HEK293 (cell line): Measurements from ENCODE around the gene THAP2.
A peak's percentile ranks its signal among the peaks of the same experiment; 100 is the strongest.

Source experiments
- CTCF ChIA-PET: fragments of 350-600 bp; formaldehyde crosslinking; extraction: SDS; loops from one replicate; lab custom pipeline; 2021; ENCODE audit warnings: antibody characterized with exemption; lab: Yijun Ruan, JAX
- POLR2A ChIA-PET: fragments of 300-600 bp; formaldehyde crosslinking; extraction: SDS; loops from one replicate; lab custom pipeline; 2020; ENCODE audit warnings: antibody characterized with exemption, inconsistent platforms; lab: Yijun Ruan, JAX
- H3K27ac ChIP-seq: fragments of 200-500 bp; sonication (Bioruptor generic); 2 replicates; pipeline ENCODE4 v1.5.1; 2014; ENCODE audit warnings: low read depth, low read length, control low read depth, inconsistent platforms; ENCODE audit errors: extremely low read depth
- H3K36me3 ChIP-seq, 2 experiments: fragments of 200-500 bp in 1 of 2; sonication (Bioruptor generic) in 1 of 2; 1 replicate in 1 of 2; 2 replicates in 1 of 2; pipeline ENCODE4 v1.5.1; 2014 to 2017; ENCODE audit warnings: inconsistent platforms in 2 of 2, low read length in 2 of 2; ENCODE audit not compliant: control insufficient read depth in 2 of 2, insufficient read depth in 1 of 2
- H3K4me1 ChIP-seq: fragments of 200-500 bp; sonication (Bioruptor generic); 2 replicates; pipeline ENCODE4 v1.5.1; 2014; ENCODE audit warnings: mild to moderate bottlenecking, low read length, inconsistent platforms; ENCODE audit not compliant: control insufficient read depth, insufficient read depth
- H3K4me3 ChIP-seq: 2 replicates; pipeline ENCODE4 v1.5.1; 2011; ENCODE audit warnings: low read depth, mild to moderate bottlenecking, control low read depth, low read length, moderate library complexity
- H3K9me3 ChIP-seq: fragments of 200-500 bp; sonication (Bioruptor generic); 2 replicates; pipeline ENCODE4 v1.5.1; 2014; ENCODE audit warnings: low read depth, low read length, inconsistent platforms; ENCODE audit not compliant: control insufficient read depth, insufficient read depth
- GLIS1 ChIP-seq: fragments of 450-650 bp; formaldehyde crosslinking; IDR thresholded peaks from 2 replicates; pipeline ENCODE4 v1.5.1; 2016; ENCODE audit warnings: missing biosample characterization, missing genetic modification characterization
- HOXC10 ChIP-seq: sonication (generic); formaldehyde crosslinking; IDR thresholded peaks from 2 replicates; pipeline ENCODE4 v1.8.1; 2023; ENCODE audit warnings: mild to moderate bottlenecking, missing genetic modification reagents
- KLF1 ChIP-seq: fragments of 450-650 bp; formaldehyde crosslinking; IDR thresholded peaks from 2 replicates; pipeline ENCODE4 v1.5.1; 2016; ENCODE audit warnings: missing biosample characterization, missing genetic modification characterization
- KLF10 ChIP-seq: fragments of 450-650 bp; IDR thresholded peaks from 2 replicates; pipeline ENCODE4 v1.5.1; 2018; ENCODE audit warnings: missing biosample characterization, mild to moderate bottlenecking, missing genetic modification characterization
- KLF17 ChIP-seq: fragments of 450-650 bp; formaldehyde crosslinking; IDR thresholded peaks from 2 replicates; pipeline ENCODE4 v1.5.1; 2016; ENCODE audit warnings: missing biosample characterization, missing genetic modification characterization
- OSR2 ChIP-seq: fragments of 450-650 bp; formaldehyde crosslinking; IDR thresholded peaks from 2 replicates; pipeline ENCODE4 v1.5.1; 2016; ENCODE audit warnings: missing biosample characterization, missing genetic modification characterization
- PRDM1 ChIP-seq: fragments of 450-650 bp; formaldehyde crosslinking; IDR thresholded peaks from 2 replicates; pipeline ENCODE4; 2016; ENCODE audit warnings: missing biosample characterization, missing genetic modification characterization
- SCRT1 ChIP-seq: fragments of 450-650 bp; formaldehyde crosslinking; IDR thresholded peaks from 2 replicates; pipeline ENCODE4 v1.5.1; 2016; ENCODE audit warnings: missing biosample characterization, missing genetic modification characterization, borderline replicate concordance
- YY1 ChIP-seq: fragments of 450-650 bp; formaldehyde crosslinking; IDR thresholded peaks from 2 replicates; pipeline ENCODE4 v1.5.1; 2018; ENCODE audit warnings: missing biosample characterization, missing genetic modification characterization
- ZBTB17 ChIP-seq: fragments of 450-650 bp; formaldehyde crosslinking; IDR thresholded peaks from 2 replicates; pipeline ENCODE4 v1.5.1; 2016; ENCODE audit warnings: missing biosample characterization, missing genetic modification characterization
- ZNF121 ChIP-seq: fragments of 450-650 bp; formaldehyde crosslinking; IDR thresholded peaks from 2 replicates; pipeline ENCODE4 v1.5.1; 2016; ENCODE audit warnings: missing biosample characterization, missing genetic modification characterization
- ZNF146 ChIP-seq: fragments of 450-650 bp; formaldehyde crosslinking; IDR thresholded peaks from 2 replicates; pipeline ENCODE4 v1.5.1; 2016; ENCODE audit warnings: missing biosample characterization, missing genetic modification characterization
- ZNF16 ChIP-seq: fragments of 450-650 bp; formaldehyde crosslinking; IDR thresholded peaks from 2 replicates; pipeline ENCODE4 v1.5.1; 2016; ENCODE audit warnings: low read depth, missing biosample characterization, missing genetic modification characterization
- ZNF2 ChIP-seq: fragments of 450-650 bp; formaldehyde crosslinking; IDR thresholded peaks from 2 replicates; pipeline ENCODE4 v1.5.1; 2016; ENCODE audit warnings: missing biosample characterization, missing genetic modification characterization
- ZNF211 ChIP-seq: fragments of 450-650 bp; formaldehyde crosslinking; IDR thresholded peaks from 2 replicates; pipeline ENCODE4 v1.5.1; 2016; ENCODE audit warnings: low read depth, missing biosample characterization, missing genetic modification characterization
- ZNF23 ChIP-seq: fragments of 450-650 bp; formaldehyde crosslinking; IDR thresholded peaks from 2 replicates; pipeline ENCODE4 v1.5.1; 2016; ENCODE audit warnings: missing biosample characterization, missing genetic modification characterization, borderline replicate concordance
- ZNF530 ChIP-seq: fragments of 450-650 bp; formaldehyde crosslinking; IDR thresholded peaks from 2 replicates; pipeline ENCODE4 v1.5.1; 2016; ENCODE audit warnings: low read depth, missing biosample characterization, missing genetic modification characterization
- ZNF571 ChIP-seq: fragments of 450-650 bp; formaldehyde crosslinking; IDR thresholded peaks from 2 replicates; pipeline ENCODE4 v1.5.0; 2017; ENCODE audit warnings: missing biosample characterization, missing genetic modification characterization
- ZNF624 ChIP-seq: fragments of 450-650 bp; formaldehyde crosslinking; IDR thresholded peaks from 2 replicates; pipeline ENCODE4 v1.5.1; 2017; ENCODE audit warnings: missing biosample characterization, missing genetic modification characterization
- ZNF629 ChIP-seq: fragments of 450-650 bp; formaldehyde crosslinking; IDR thresholded peaks from 2 replicates; pipeline ENCODE4 v1.5.1; 2017; ENCODE audit warnings: missing biosample characterization, missing genetic modification characterization
- ZNF692 ChIP-seq: fragments of 450-650 bp; formaldehyde crosslinking; IDR thresholded peaks from 2 replicates; pipeline ENCODE4 v1.5.1; 2016; ENCODE audit warnings: missing biosample characterization, missing genetic modification characterization
- ZNF701 ChIP-seq: fragments of 450-650 bp; formaldehyde crosslinking; IDR thresholded peaks from 2 replicates; pipeline ENCODE4 v1.5.1; 2016; ENCODE audit warnings: missing biosample characterization, missing genetic modification characterization
- ZNF707 ChIP-seq: fragments of 450-650 bp; formaldehyde crosslinking; IDR thresholded peaks from 2 replicates; pipeline ENCODE4 v1.5.1; 2016; ENCODE audit warnings: missing biosample characterization, missing genetic modification characterization
- ZSCAN4 ChIP-seq: fragments of 450-650 bp; formaldehyde crosslinking; IDR thresholded peaks from 2 replicates; pipeline ENCODE4 v1.5.1; 2017; ENCODE audit warnings: missing biosample characterization, missing genetic modification characterization
- ZXDB ChIP-seq: fragments of 450-650 bp; formaldehyde crosslinking; IDR thresholded peaks from 2 replicates; pipeline ENCODE4 v1.5.1; 2016; ENCODE audit warnings: missing biosample characterization, missing genetic modification characterization
- TF ChIP-seq, protein P1 (sequence below): fragments of 450-650 bp; formaldehyde crosslinking; conservative IDR thresholded peaks from 2 replicates; pipeline ENCODE4 v1.5.1; 2016; ENCODE audit warnings: low read depth, missing biosample characterization, missing genetic modification characterization

The THAP2 gene

GRCh38 chr12:71640316-71640715 is 23.8 kb upstream of the THAP2 start:
- Histone ChIP-seq H3K4me3 (no peak overlapping the region), H3K36me3 (peaks cover 53 to 80% of the 10 kb centered on the region in 2 experiments), H3K9me3 (no peaks in the 10 kb centered on the region), H3K4me1 (no peaks in the 10 kb centered on the region), H3K27ac (no peak overlapping the region)
- CTCF ChIA-PET, result interaction anchor here (0.9 kb wide), 1 partner anchor 224 kb away, joined by 4 read pairs; no protein-coding TSS in a partner anchor
- TF ChIP-seq PRDM1 (tag by site-specific recombination), result no peak
- no peak for TF ChIP-seq ZBTB17
- no peak for TF ChIP-seq ZNF624 (tag by site-specific recombination)
- TF ChIP-seq ZNF629 (tag by site-specific recombination), result no peak
- no peak for TF ChIP-seq ZNF16 (tag by site-specific recombination)
- no peak for TF ChIP-seq ZNF23 (tag by site-specific recombination)
- TF ChIP-seq, protein P1, sequence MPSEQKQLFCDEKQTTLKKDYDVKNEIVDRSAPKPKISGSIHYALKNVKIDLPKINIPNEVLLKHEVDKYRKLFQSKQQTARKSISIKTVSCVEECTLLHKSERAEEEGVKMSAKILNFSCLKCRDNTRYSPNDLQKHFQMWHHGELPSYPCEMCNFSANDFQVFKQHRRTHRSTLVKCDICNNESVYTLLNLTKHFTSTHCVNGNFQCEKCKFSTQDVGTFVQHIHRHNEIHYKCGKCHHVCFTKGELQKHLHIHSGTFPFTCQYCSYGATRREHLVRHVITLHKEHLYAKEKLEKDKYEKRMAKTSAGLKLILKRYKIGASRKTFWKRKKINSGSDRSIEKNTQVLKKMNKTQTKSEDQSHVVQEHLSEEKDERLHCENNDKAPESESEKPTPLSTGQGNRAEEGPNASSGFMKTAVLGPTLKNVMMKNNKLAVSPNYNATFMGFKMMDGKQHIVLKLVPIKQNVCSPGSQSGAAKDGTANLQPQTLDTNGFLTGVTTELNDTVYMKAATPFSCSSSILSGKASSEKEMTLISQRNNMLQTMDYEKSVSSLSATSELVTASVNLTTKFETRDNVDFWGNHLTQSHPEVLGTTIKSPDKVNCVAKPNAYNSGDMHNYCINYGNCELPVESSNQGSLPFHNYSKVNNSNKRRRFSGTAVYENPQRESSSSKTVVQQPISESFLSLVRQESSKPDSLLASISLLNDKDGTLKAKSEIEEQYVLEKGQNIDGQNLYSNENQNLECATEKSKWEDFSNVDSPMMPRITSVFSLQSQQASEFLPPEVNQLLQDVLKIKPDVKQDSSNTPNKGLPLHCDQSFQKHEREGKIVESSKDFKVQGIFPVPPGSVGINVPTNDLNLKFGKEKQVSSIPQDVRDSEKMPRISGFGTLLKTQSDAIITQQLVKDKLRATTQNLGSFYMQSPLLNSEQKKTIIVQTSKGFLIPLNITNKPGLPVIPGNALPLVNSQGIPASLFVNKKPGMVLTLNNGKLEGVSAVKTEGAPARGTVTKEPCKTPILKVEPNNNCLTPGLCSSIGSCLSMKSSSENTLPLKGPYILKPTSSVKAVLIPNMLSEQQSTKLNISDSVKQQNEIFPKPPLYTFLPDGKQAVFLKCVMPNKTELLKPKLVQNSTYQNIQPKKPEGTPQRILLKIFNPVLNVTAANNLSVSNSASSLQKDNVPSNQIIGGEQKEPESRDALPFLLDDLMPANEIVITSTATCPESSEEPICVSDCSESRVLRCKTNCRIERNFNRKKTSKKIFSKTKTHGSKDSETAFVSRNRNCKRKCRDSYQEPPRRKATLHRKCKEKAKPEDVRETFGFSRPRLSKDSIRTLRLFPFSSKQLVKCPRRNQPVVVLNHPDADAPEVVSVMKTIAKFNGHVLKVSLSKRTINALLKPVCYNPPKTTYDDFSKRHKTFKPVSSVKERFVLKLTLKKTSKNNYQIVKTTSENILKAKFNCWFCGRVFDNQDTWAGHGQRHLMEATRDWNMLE, result no peak
- no peak for TF ChIP-seq YY1
- TF ChIP-seq ZNF146 (tag by site-specific recombination), result no peak
- POLR2A ChIA-PET, result interaction anchor here (0.8 kb wide), 1 partner anchor 201 kb away, joined by 3 read pairs; no protein-coding TSS in a partner anchor

DNA sequence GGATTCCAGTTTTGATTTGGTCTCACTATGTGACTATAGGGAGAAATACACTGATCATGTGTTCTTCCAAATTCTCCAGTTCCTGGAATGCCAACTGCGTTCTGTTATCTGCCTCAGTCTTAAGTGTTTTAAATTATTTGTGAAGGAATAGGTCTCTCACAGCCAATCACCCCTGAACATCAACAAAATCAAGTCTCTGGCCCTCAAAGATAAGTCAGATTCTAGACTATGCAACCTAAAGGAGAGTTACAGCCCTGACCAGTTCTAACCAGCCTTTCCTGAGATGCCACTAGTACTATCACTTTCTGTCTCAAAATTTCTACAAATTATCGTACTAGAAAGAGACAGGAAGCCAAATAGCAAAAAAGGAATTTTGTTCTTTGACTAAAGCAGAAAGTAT is 22.7 kb upstream of the THAP2 start:
- no peak overlapping the region for H3K27ac ChIP-seq
- H3K4me3 ChIP-seq, result no peak overlapping the region
- H3K9me3 ChIP-seq, result no peaks in the 10 kb centered on the region
- TF ChIP-seq PRDM1 (tag by site-specific recombination) (0 out of 2 replicates have a peak, but pooled peaks have one; percentile 33), ZNF211 (tag by site-specific recombination) (no peak)
- ChIA-PET CTCF (no interaction called here), POLR2A (no interaction called here)
- peaks cover 53 to 75% of the 10 kb centered on the region in 2 experiments for H3K36me3 ChIP-seq
- H3K4me1 ChIP-seq, result no peaks in the 10 kb centered on the region

DNA sequence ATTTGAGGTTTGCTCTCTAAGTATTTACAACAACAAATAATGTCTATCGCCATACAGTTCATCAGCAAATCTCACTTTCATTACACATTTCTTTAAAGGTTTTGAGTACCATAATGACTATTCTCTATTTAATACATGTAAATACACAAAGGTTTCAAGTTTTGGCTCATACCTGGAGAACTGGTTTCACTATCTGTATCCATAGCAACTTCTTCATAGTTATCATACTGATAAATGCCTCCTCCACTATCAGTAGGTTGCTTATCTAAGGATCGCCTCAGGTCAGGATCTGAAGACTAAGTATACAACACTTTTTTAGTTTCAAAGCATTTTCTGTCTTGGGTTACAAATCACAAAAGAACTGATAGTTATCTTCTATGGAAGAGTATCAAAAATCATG is 21.8 kb upstream of the THAP2 start:
- Histone ChIP-seq H3K4me1 (no peaks in the 10 kb centered on the region), H3K36me3 (peaks cover 56 to 79% of the 10 kb centered on the region in 2 experiments), H3K4me3 (no peak overlapping the region), H3K9me3 (no peaks in the 10 kb centered on the region), H3K27ac (no peak overlapping the region)
- ChIA-PET CTCF (interaction anchor here (0.5 to 1.1 kb wide), 2 partner anchors 94 to 105 kb away, joined by 3 to 6 read pairs; no protein-coding TSS in a partner anchor), POLR2A (no interaction called here)
- TF ChIP-seq KLF1, result no peak
- TF ChIP-seq ZNF707 (tag by site-specific recombination), result no peak
- no peak for TF ChIP-seq ZNF530 (tag by site-specific recombination)
- no peak for TF ChIP-seq OSR2 (tag by site-specific recombination)
- TF ChIP-seq GLIS1 (tag by site-specific recombination), result no peak
- TF ChIP-seq ZSCAN4 (tag by site-specific recombination), result no peak
- no peak for TF ChIP-seq KLF17
- TF ChIP-seq SCRT1 (tag by site-specific recombination), result no peak
- TF ChIP-seq HOXC10 (CRISPR knock-in tag), result no peak
- TF ChIP-seq ZNF571 (tag by site-specific recombination), result no peak
- TF ChIP-seq ZNF701 (tag by site-specific recombination), result no peak
- TF ChIP-seq ZNF692 (tag by site-specific recombination), result no peak
- TF ChIP-seq ZNF121 (tag by site-specific recombination), result no peak
- TF ChIP-seq ZNF2 (tag by site-specific recombination), result no peak
- TF ChIP-seq KLF10 (tag by site-specific recombination), result no peak
- TF ChIP-seq ZXDB (tag by site-specific recombination), result no peak
